HG03159 (cell line): Measurements from ENCODE around the gene MEP1B.

Experiments used
- ATAC-seq: cut with Tn5 transposase; IDR thresholded peaks from one replicate; pipeline ENCODE4 v1.9.1; 2021; ENCODE audit warnings: mild to moderate bottlenecking, moderate library complexity; ENCODE audit not compliant: unreplicated experiment

MEP1B gene

GRCh38 chr18:32262092-32262491 lies 72.3 kb downstream of the MEP1B start:
- ATAC-seq: no peak

DNA sequence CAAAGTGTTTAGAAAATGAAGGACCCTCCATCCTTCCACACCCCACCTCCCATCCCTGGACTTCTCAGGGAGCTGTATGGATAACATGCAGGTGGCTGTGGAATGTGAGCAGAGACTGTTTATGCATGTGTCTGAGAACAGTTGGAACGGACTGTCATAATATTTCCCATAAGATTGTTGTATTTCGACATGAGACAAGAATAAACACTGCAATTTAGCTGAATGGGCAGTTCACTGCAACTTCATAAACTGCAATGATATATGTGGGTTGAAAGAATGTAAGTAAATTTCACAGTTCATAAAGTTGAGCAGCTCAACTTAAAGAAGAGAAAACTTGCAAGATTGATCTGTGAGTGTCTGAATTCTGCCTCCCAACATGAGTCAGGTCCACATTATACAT lies 74.6 kb downstream of the MEP1B start:
- ATAC-seq: no peak

DNA sequence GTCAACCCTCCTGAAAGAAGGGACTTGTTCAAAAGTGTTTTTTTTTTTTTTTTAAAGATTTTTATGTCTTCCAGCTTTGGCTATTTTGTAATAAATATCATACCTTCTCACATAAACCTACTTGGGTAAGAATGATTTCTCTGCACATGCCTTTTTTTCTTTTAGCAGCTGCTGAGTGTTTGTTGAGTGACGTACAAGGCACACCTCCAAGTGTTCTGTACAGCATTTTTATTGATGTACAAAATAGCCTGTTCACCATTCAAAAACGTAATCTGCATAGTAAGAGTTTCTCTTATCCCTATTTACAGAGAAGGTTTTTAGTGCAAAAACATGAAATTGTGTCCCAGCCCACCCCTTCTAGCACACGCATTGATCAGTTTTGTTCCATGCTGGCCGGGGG lies 77.6 kb downstream of the MEP1B start:
- no peak for ATAC-seq
